ENCODE measurements around the gene CDYL2. TPM values are rescaled to one million over a fixed set of nuclear protein-coding genes. Genes with fewer than 3 reads are reported as not detected.

CDYL2 gene
- total RNA-seq, 1 donor from 2014 or later: 2.9 TPM

DNA sequence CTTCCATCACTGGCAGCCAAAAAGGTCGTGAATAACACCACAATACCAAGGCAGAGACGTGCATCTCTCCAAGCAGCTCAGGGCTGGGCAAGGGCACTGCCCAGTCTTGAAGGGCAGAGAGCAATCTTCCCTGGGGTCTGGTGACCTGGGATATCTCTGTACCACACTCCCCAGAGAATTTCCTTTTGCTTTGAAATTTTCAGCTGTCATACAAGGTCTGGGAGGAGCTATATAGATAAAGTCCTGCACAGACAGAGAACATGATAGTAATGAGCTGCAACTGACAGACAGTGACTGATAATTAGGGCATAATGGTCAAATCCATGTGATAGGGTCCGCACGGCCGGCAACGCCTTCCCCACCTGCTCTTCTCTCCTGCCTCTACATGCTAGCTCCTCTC lies 195.5 kb downstream of the CDYL2 start:
- H3K27me3 ChIP-seq: no peaks in the 10 kb centered on the region
- H3K9me3 ChIP-seq: no peaks in the 10 kb centered on the region
- no peaks in the 10 kb centered on the region for H3K36me3 ChIP-seq
- TF ChIP-seq POLR2A (IDR thresholded peaks at IDR 0.05) (no peak), POLR2AphosphoS5 (IDR thresholded peaks at IDR 0.05; ENCODE audit: insufficient read depth in 1 of 2, low read depth in 1 of 2) (no peak)
- TF ChIP-seq, protein P1, sequence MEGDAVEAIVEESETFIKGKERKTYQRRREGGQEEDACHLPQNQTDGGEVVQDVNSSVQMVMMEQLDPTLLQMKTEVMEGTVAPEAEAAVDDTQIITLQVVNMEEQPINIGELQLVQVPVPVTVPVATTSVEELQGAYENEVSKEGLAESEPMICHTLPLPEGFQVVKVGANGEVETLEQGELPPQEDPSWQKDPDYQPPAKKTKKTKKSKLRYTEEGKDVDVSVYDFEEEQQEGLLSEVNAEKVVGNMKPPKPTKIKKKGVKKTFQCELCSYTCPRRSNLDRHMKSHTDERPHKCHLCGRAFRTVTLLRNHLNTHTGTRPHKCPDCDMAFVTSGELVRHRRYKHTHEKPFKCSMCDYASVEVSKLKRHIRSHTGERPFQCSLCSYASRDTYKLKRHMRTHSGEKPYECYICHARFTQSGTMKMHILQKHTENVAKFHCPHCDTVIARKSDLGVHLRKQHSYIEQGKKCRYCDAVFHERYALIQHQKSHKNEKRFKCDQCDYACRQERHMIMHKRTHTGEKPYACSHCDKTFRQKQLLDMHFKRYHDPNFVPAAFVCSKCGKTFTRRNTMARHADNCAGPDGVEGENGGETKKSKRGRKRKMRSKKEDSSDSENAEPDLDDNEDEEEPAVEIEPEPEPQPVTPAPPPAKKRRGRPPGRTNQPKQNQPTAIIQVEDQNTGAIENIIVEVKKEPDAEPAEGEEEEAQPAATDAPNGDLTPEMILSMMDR (IDR thresholded peaks at IDR 0.05): no peak
- H3K4me3 ChIP-seq: no peak overlapping the region
- intact Hi-C loops (cut with DNase I): no loop called here
- H3K27ac ChIP-seq: no peak overlapping the region
- no peaks in the 10 kb centered on the region for H3K4me1 ChIP-seq
- DNase-seq (ENCODE audit: extremely low spot score in 2 of 2): no peak

DNA sequence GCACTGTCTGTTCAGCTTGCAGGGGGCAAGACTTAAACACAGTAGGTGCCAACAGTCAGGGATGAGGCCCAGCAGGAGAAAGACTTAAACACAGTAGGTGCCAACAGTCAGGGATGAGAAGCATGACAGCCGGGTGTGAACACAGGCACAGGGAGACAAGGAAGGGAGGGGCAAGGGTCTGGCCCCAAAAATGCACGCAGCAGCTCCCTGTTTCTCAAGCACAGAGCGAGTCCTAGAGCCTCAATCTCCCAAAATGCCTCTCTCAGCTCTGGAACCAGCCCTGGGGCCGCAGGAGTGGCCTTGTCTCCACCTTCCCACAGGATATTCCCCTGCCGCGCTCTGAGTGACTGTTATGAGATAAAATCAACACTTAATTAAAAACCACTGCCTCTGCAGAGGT lies 197.2 kb downstream of the CDYL2 start:
- intact Hi-C loops (cut with DNase I): no loop called here

DNA sequence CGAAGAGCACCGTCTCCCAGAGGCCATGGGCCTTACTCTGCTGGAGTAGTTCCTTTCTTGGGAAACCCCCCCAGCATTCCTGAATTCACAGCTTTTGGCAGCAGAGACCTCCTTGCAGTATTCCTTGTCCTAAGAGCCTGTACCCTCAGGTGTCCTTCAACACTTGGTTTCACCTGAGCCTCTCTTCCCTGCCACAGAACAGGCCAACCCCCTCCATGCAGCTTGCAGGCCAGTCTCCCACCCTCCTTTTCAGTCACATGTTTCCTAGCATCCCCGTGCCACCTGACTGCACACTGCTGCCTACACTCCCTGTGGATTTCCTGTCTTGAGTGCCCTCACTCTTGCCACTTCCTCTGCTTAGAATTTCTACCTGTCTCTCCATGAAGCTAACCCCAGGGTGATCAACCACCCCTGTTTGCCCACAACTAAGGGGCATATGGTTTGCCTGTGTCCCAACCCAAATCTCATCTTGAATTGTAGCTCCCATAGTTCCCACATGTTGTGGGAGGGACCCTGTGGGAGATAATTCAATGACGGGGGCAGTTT lies 198.1 kb downstream of the CDYL2 start:
- Histone ChIP-seq H3K27ac (no peak overlapping the region), H3K27me3 (no peaks in the 10 kb centered on the region), H3K36me3 (no peaks in the 10 kb centered on the region), H3K9me3 (no peaks in the 10 kb centered on the region), H3K4me1 (no peaks in the 10 kb centered on the region), H3K4me3 (no peak overlapping the region)
- intact Hi-C loops (cut with DNase I): no loop called here
- TF ChIP-seq, protein P1 (IDR thresholded peaks at IDR 0.05): no peak
- TF ChIP-seq POLR2A (IDR thresholded peaks at IDR 0.05) (no peak), POLR2AphosphoS5 (IDR thresholded peaks at IDR 0.05; ENCODE audit: insufficient read depth in 1 of 2, low read depth in 1 of 2) (no peak)
- peak in 1 of 2 donors; percentile 58 for DNase-seq (ENCODE audit: extremely low spot score in 2 of 2)

More for the DNA sequence above, 197.2 kb downstream of the CDYL2 start:
- Histone ChIP-seq H3K36me3 (no peaks in the 10 kb centered on the region), H3K27ac (no peak overlapping the region), H3K4me3 (no peak overlapping the region), H3K4me1 (no peaks in the 10 kb centered on the region), H3K9me3 (no peaks in the 10 kb centered on the region), H3K27me3 (no peaks in the 10 kb centered on the region)
- DNase-seq (ENCODE audit: extremely low spot score in 2 of 2): no peak
- TF ChIP-seq, protein P1 (IDR thresholded peaks at IDR 0.05): no peak
- TF ChIP-seq POLR2A (IDR thresholded peaks at IDR 0.05) (no peak), POLR2AphosphoS5 (IDR thresholded peaks at IDR 0.05; ENCODE audit: insufficient read depth in 1 of 2, low read depth in 1 of 2) (no peak)

DNA sequence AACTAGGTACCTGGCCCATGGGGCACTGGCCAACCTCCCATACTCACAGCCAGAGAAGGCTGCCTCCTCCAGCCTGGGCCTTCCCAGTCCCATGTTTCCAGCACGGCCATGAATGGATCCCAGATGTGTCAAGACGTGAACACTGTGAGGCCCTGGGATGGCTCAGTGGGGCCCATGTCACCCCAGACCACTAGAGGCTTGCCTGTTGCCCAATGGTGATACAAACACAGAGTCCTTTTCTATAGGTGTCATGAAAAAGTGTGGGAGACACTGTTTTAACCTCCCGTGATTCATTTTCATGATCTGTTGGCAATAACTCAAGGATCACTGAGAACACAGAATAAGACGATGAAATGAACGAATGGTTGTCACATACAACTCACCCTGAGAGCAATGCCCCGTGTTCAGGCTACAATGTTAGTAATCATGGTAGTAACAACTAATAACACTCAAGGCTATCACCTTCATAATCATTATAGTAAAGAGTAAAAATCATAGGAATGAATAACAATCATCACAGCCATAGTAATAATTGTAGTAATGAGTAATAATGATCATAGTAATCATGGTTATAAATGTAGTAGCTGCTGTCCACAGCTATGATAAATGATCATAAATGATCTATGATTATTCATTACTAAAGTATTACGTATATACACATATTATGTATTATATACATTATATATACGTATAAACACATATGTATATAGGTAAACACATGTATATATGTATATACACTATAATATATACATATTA lies 199.6 kb downstream of the CDYL2 start:
- no peak overlapping the region for H3K4me3 ChIP-seq
- no peaks in the 10 kb centered on the region for H3K27me3 ChIP-seq
- no peaks in the 10 kb centered on the region for H3K9me3 ChIP-seq
- H3K36me3 ChIP-seq: no peaks in the 10 kb centered on the region
- intact Hi-C loops (cut with DNase I): no loop called here
- peak in 1 of 2 donors; percentile 42 for DNase-seq (ENCODE audit: extremely low spot score in 2 of 2)
- H3K4me1 ChIP-seq: no peaks in the 10 kb centered on the region
- no peak overlapping the region for H3K27ac ChIP-seq
- TF ChIP-seq, protein P1 (IDR thresholded peaks at IDR 0.05): no peak
- TF ChIP-seq POLR2A (IDR thresholded peaks at IDR 0.05) (no peak), POLR2AphosphoS5 (IDR thresholded peaks at IDR 0.05; ENCODE audit: insufficient read depth in 1 of 2, low read depth in 1 of 2) (no peak)

DNA sequence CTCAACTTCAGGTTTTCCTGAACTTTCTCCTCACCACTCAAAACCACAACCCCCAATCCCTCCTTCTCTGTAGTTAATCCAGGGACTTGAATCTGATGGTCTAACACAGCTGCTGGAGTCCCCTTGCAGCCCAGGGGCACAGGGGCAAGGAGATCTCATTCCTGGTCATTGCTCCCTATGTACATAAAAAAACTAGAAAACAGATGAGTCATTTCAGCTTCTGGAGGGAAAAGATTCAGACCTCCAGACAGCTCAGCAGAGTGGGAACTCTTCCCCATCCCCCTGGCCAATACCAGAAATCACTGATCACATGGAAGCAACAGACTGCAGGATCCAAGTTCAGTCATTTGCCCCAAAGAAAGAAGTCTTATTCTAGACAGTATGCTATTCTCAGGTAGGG lies 201.5 kb downstream of the CDYL2 start:
- H3K27me3 ChIP-seq: no peaks in the 10 kb centered on the region
- H3K36me3 ChIP-seq: no peaks in the 10 kb centered on the region
- no peak overlapping the region for H3K4me3 ChIP-seq
- H3K9me3 ChIP-seq: no peaks in the 10 kb centered on the region
- no peaks in the 10 kb centered on the region for H3K4me1 ChIP-seq
- intact Hi-C loops (cut with DNase I): no loop called here
- H3K27ac ChIP-seq: no peak overlapping the region
- TF ChIP-seq POLR2A (IDR thresholded peaks at IDR 0.05): no peak
- TF ChIP-seq, protein P1 (IDR thresholded peaks at IDR 0.05): no peak
- no peak for TF ChIP-seq POLR2AphosphoS5 (IDR thresholded peaks at IDR 0.05; ENCODE audit: insufficient read depth in 1 of 2, low read depth in 1 of 2)
- no peak for DNase-seq (ENCODE audit: extremely low spot score in 2 of 2)
